Stimulated activated CD8-positive, alpha-beta memory T cell treated with anti-CD3 and anti-CD28 coated beads, Interleukin-4, amount 100 ng/mL, for 1 hour (primary cell): Measurements from ENCODE around the gene DMXL2.
"Not testable (repeated sequence)": the region's sequence is repeated elsewhere in the genome, so short reads cannot be mapped to it uniquely, and the experiment has no call there.

Experiments
- DNase-seq, 2 donors: peaks; one replicate each; pipeline ENCODE4 v3.0.0-alpha.2; 2020; ENCODE audit warnings: low read depth in 2 of 2, low spot score in 1 of 2

DMXL2 gene

DNA sequence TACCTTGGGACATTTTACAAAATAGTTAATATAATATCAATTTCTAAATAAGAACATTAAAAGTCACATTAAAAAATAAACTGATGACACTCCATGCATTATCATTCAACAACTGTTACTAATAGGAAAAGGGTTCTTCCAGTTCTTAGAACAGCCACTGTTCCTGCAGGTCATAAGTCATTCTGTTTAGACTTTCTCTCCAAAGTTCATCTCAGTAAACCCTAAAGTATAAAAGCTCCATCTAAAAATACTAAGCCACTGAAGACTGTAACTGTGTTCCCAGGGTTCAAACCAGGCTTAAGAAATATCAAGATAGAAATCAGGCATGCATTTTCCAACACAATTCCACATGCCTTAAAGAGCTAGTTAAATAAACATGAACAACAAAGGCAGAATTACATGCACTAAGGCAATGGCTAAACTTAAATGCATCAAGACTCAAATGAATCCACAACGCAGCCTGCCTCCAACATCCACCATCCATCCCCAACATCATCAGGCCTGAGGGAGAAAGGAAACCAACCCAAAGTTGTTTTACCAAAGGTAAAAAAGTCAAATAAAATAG lies 46.2 kb downstream of the DMXL2 start:
- no peak for DNase-seq

- no peak for DNase-seq
Observed at GRCh38 chr15:51575775-51576174, 46.8 kb downstream of the DMXL2 start.

DNA sequence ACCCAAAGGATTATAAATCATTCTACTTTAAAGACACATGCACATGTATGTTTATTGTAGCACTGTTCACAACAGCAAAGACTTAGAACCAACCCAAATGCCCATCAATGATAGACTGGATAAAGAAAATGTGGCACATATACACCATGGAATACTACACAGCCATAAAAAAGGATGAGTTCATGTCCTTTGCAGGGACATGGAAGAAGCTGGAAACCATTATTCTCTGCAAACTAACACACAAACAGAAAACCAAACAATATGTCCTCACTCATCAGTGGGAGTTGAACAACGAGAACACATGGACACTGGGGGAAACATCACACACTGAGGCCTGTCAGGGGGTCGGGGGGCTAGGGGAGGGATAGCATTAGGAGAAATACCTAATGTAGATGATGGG lies 49.2 kb downstream of the DMXL2 start:
- DNase-seq: not testable (repeated sequence)

DNA sequence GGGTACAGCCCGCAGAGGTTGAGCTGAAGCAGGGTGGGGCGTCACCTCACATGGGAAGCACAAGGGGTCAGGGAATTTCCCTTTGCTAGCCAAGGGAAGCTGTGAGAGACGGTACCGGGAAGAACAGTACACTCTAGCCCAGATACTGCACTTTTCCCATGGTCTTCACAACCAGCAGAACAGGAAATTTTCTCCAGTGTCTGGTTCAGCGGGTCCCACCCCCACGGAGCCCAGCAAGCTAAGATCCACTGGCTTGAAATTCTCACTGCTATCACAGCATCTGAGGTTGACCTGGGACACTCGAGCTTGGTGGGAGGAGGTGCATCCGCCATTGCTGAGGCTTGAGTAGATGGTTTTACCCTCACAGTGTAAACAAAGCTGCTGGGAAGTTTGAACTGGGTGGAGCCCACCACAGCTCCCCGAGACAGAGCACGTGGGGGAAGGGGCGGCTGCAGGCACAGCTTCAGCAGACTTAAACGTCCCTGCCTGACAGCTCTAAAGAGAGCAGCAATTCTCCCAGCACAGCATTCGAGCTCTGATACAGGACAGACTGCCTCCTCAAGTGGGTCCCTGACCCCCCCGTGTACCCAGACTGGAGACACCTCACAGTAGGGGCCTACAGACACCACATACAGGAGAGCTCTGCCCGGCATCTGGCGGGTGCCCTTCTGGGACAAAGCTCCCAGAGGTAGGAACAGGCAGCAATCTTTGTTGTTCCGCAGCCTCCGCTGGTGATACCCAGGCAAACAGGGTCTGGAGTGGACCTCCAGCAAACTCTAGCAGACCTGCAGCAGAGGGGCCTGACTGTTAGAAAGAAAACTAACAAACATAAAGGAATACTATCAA lies 53.4 kb downstream of the DMXL2 start:
- not testable (repeated sequence) for DNase-seq

- no peak for DNase-seq
Observed at GRCh38 chr15:51561271-51561670, 61.3 kb downstream of the DMXL2 start.

DNA sequence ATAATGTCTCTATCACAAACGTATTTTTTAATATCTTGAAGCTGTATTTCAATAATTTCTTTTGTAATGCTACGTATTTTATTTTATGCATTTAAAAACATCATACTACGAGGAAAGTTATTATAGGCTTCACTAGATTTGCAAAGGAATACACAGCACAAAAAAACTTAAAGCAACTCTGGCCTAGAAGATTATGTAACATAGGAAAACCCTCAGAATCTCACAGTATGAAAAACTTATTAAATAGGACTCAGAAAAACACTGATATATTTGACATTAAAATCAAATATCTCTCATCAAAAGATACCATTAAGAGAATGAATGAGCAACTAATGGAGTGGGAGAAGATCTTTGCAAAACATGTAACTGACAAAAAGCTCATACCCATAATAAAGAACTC lies 63.7 kb downstream of the DMXL2 start:
- no peak for DNase-seq

GRCh38 chr15:51558411-51558810 lies 64.2 kb downstream of the DMXL2 start:
- DNase-seq: no peak

DNA sequence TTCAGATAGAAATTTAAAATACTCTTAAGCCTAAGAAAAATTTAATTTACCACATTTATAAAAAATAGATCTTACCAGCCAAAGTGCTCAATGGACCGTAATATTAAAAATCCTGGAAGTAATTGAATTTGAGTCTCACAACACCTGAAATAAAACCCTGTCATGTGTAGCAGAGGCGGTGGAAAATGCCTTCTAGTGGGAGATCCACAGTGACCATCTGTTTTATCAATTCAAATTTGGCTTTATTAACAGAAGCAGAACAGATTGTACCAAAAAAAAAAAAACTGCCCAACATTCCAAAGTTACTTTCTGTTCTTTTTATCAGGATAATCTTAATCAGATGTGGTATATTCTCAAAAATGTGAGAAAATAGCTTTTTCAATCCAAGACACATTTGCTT lies 71.7 kb downstream of the DMXL2 start:
- DNase-seq: no peak

- DNase-seq: no peak
Observed at GRCh38 chr15:51547656-51548055, 74.9 kb downstream of the DMXL2 start.

DNA sequence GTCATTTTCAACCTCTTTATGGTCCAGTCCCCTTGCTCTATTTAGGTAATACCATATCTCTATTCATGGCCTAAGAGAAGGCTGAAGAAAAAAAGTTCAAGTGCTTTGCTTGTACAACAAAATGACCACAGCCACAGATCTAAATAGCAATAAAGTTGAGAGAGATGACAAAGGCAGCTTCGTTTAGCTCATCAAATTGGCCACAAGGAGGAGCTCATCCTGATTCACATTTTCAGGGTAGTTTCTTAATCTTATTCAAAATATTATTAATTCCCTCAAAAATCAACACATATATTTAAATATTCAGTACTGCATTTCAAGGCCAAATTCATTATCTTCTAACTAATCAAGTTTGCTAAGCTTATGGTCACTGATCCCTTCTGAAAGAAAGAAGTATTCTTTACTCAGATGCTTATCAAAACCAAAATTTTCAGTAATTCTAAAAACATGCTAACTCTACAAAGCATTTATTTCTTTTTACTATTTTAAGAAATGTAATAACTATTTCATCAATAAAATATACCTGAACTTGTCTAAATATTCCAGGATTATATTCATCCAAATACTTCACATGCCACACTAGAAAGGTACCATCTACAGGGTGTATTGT lies 85.5 kb downstream of the DMXL2 start:
- no peak for DNase-seq

DNA sequence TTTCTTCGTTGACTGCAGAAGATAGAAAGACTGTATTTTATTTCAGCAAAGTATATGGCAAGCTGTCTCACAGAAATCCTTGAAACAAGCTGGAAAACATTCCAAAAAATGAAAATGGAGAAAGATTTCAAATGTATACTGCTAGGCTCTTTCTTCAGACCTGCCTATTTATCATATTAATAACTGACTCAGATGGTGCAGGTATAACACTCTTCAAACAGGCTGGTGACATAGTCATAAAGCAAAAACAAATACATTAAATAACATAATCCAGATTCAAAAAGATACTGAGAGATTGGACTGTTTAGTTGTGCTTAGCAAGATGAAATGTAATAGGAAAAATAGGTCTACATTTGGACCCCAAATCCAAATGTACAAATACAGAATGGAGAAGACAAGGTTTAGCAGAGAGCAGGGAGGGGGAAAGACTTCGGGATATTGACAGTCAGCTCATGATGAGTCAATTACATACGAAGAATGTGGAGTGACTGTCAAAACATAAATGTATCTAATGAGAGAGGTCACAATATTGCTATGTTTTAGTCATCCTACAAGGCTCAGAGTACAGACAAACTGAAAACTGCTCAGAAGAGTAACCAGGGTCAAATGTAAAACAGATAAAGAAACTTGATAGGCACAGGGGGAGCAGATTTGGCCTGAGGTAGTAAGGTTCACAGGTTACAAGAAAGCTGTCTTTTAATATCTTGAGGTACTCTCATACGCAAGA lies 88.7 kb downstream of the DMXL2 start:
- DNase-seq: no peak

DNA sequence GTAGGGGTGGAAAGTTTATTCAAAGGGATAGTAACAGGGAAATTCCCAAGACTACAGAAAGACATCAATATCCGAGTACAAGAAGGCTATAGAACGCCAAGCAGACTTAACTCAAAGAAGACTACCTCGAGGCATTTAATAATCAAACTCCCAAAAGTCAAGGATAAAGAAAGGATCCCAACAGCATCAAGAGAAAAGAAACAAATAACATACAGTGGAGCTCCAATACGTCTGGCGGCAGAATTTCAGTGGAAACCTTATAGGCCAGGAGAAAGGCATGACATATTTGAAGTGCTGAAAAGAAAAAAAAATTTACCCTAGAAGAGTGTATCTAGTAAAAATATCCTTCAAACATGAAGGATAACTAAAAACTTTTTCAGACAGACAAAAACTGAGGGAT lies 95.6 kb downstream of the DMXL2 start:
- no peak for DNase-seq

DNA sequence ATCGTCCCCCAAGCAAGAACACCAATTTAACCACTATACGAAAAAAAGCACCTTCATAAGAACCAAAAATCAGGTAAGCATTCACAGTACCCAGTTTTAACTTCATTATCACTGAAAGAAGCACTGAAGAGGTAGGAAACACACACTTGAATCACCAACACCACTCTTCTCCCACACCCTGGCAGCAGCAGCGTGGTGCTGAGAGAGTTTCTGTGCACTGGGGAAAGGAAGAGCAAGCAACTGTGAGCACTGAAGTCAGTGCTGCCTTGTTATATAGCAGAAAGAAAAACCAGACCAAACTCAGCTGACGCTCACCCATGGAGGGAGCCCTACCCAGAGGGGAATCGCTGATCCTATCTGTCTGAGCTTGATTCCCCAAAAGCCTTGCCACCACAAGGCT lies 98.2 kb downstream of the DMXL2 start:
- no peak for DNase-seq

DNA sequence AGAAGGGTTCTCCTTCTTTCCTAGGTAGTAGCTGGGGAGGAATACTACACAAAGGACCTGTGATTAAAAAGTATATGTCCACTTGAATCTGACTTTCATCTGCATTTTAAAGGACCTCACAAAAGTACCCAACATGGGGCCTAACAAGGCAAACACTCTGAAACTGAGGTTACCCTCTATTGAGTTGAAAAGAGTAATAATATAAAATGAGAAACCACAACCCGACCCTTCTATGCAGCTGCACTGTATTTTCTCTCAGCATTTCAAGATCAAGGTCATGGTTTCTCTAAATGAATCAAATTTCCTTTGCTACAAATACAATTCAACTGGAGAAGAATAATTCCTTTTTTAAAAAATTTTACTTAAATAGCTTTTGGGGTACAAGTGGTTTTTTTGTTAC lies 106.3 kb downstream of the DMXL2 start:
- no peak for DNase-seq

GRCh38 chr15:51505251-51505650 lies 117.3 kb downstream of the DMXL2 start:
- DNase-seq: no peak

DNA sequence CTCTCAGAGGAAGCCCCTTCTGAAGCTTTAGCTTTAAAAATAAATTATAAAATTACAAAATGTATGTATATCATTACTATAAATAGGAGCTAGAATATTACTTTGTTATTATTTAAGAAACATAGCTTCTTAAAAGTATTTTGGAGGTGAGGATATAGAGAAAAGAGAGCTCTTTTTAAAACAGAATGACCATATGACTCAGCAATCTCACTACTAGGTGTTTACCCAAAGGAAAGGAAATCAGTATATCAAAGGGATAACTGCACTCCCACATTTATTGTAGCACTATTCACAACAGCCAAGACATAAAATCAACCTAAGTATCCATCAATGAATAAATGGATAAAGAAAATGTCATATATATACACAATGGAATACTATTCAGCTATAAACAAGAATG lies 119.6 kb downstream of the DMXL2 start:
- DNase-seq: no peak

DNA sequence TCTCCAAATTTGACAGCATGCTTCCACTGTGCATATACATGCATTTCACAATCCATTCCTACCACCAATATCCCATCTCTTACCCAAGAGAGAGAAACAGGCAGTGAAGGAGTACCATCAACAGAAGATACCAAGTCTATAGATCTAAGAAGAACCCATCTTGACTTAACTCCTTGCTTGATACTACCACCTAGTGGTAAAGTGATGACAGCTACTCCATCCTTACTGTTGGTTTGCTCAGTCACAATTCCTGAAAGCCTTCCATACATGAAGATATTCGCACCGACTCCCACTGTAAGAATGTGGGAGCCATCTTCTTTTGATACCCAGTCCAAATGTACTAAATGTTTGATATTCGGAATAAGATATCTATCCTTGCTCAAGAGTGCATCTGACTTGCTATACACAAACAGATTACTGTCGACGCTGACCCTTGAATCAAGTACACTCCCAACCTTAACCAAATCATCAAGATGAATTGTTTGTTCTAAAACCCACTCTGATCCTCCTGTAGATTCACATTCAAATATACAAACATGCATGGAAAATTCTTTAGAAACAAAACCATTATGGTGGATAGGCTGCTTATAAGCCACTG lies 123.1 kb downstream of the DMXL2 start:
- no peak for DNase-seq

GRCh38 chr15:51497806-51498205 lies 124.8 kb downstream of the DMXL2 start:
- DNase-seq: no peak

DNA sequence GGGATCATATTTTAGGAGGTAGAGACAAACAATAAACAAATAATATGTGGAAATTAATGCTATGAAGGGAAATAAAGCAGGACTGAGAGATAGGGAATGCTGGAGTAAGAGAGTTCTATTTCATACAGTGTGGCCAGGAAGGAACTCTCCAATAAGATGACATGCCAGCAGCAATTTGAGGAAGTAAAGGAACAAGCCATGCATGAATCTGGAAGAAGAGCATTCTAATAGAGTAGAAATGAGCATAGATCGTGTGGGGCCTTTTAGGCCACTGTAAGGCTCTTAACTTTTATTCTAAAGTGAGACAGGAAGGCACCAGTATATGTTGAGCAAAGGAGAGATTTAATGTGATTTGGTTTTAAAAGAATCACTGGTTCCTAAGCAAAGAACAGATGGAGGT lies 126.3 kb downstream of the DMXL2 start:
- DNase-seq: no peak

DNA sequence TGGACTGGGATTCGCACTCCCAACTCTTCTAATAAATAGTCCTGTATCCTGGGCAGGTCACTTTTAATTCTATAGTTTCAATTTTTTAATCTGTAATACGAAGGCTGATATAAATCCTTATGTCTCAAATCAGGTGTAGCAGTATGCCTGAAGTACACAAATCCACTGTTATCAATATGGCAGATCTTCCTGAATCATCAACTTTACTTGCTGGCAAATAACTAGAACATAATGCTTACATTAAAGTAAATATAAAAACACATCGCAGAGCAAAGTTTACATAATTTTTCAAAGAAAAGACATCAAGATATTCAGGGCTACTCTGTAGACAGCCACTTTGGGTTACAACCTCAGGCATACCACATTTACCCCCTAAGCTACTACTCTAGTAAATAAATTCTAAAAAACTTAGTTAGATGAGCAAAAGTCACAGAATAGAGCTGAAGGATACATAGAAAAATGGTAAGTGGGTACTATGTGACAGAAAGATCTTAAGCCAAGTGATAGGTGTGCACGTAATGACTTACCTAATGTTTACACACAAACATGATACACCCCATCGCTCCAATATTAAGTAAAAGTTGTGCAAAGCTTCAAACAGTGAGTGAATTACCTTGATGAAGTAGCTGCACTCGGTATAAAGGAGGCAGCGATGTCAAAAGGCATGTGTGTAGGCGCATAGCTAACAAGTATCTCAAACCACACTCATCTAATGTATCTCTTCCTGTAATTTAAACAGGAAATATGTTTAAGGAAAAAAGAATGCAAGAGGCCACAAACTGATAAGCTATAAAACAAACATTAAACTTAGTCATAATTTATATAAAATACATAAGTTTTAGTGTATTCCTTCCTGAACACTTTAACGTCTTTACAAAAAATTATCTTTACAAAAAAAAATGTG lies 127.9 kb downstream of the DMXL2 start:
- no peak for DNase-seq
